ENCODE results near the gene SLAMF1. TPM values are rescaled to one million over a fixed set of nuclear protein-coding genes. Genes with fewer than 3 reads are reported as not detected.
"Not testable (repeated sequence)": the region's sequence is repeated elsewhere in the genome, so short reads cannot be mapped to it uniquely, and the experiment has no call there.

SLAMF1 gene
- total RNA-seq, 1 experiment from 2014 or later: 0.12 TPM

DNA sequence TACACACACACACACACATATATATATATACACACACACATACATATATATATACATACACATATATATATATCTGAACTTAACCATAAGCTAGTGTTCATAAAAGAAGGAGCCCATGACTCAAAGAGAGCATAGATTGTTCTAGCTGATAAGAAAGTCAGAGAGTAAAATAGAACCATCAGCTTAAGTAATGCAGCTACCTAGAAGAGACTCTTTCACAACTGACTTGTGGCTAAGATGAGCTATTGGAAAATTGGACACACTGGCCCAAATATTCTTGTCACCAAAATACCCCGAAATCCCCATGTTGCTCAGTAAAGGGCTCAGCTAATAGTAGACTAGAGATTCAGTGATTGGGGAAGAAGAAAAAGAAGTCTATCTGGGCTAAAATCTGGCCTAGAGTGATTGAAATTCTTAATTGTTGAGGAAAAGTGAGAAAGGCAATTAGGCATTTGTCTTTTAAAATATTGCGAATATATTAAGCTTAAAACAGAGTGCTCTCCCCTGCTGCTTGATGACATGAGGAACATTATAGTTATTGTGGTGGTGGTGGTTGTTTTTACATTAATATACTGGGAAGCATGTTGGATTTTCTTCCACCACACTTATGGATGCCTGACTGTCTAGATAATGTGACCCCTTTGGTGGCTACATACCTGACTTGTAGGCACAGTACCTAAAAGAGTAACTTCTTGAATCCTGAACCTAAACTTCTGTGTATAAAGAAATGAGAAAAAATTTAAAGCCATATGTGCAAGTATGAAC is 6.3 kb downstream of the SLAMF1 start:
- no peak for DNase-seq (ENCODE audit: low read depth)

DNA sequence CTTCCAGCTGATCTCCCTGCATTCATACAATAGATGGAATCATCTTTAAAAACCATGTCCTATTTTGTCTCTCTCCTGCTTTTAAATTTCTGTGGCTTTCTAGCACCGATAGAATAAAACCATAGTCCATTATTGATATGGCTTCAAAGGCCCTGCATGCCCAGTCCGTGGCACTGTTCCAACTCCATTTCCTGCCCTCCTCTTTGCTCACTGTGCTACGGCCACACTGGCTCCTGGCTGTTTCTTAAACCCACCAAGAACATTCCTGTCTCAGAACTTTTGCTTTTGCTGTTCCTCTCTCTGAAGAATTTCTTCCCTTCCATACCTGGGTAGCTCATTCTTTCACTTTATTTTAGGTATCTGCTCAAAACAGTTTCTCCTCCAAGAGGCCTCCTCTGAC is 7.2 kb downstream of the SLAMF1 start:
- no peak for DNase-seq (ENCODE audit: low read depth)

DNA sequence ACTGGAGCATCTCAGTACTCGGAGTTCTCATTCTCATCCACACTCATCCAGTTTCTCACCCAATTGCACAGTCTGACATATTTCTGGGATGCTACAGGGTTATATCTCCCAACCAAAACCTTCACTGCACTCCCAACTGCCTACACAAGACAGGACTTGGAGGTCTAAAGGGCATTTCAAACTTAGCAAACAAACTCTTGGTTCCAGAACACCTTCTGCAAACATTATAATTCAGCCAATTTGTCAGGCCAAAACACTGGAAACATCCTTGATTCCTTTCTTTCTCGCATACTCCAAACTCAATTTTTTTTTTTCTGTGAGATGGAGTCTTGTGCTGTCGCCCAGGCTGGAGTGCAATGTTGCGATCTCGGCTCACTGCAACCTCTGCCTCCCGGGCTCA is 7.9 kb downstream of the SLAMF1 start:
- DNase-seq (ENCODE audit: low read depth): no peak

GRCh38 chr1:160638540-160638857 is 8.3 kb downstream of the SLAMF1 start:
- DNase-seq (ENCODE audit: low read depth): no peak

- DNase-seq (ENCODE audit: low read depth): no peak
Observed at GRCh38 chr1:160637821-160638539, 8.9 kb downstream of the SLAMF1 start.

GRCh38 chr1:160637065-160637464 is 9.8 kb downstream of the SLAMF1 start:
- DNase-seq (ENCODE audit: low read depth): no peak

DNA sequence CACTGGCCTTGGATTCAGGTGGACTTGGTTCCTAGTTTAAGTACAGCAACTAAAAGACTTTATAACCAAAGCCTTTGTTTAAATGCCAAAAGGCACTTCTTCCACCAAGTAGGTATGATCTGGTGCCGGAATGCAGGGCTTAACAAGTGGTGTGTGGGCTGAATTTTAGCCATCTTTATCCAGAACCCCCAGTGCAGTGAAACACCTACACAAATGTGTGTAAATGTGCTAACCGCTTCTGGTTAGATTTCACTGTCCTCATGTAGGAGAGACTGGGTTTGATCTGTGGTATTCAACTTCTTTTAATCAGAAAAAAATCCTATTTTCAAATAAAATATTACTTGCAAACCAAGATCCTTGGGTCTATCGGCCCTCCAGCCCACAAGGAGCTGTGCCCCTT is 10.3 kb downstream of the SLAMF1 start:
- DNase-seq (ENCODE audit: low read depth): no peak

DNA sequence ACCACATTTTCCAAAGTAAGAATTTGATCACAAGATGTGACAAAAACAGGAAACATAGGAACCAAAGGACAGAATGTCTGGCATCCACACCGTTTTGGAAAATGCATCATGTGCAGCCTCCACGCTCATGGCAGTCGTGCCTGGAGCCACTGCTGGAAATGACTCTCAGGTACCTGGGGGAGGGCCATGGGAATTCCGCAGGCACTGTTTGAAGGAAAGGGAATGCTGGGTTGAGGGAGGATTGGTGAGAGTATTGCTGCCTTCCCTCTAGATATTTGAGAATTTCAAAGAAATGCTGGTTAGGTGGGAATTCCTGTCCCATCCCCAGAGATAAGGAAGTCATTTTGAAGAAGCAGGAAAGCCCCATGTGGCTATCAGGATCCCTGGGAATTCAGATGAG is 10.8 kb downstream of the SLAMF1 start:
- DNase-seq (ENCODE audit: low read depth): no peak

GRCh38 chr1:160634543-160635491 is 12.0 kb downstream of the SLAMF1 start:
- DNase-seq (ENCODE audit: low read depth): no peak

- no peak for DNase-seq (ENCODE audit: low read depth)
Observed at GRCh38 chr1:160633330-160633903, 13.4 kb downstream of the SLAMF1 start.

DNA sequence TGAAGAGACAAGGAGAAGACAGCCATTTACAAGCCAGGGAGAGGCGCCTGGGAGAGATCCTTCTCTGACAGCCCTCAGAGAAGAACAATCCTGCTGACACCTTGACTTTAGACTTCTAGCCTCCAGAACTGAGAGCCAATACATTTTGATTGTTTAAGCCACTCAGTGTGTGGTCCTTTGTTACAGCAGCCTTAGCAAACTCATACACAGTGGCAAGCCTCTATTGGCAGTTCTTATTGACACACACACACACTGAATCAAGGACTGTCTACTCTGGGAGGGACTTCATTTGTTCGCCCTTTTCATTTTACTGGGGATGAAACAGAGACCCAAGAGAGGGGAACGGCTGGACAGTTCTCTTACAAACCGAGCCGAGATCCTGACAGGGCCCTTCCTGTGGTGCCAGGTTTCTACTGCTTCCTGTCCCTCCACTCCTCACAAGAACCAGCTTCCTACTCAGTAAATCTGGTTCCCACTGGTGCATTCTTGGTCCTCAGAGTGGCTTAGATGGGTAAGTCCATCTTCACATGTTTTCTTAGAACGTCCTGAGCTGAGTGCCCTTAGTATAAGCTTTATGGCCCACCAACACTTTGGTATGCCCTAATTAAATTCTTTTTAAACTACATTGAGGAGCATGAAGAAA is 14.7 kb downstream of the SLAMF1 start:
- DNase-seq (ENCODE audit: low read depth): no peak

DNA sequence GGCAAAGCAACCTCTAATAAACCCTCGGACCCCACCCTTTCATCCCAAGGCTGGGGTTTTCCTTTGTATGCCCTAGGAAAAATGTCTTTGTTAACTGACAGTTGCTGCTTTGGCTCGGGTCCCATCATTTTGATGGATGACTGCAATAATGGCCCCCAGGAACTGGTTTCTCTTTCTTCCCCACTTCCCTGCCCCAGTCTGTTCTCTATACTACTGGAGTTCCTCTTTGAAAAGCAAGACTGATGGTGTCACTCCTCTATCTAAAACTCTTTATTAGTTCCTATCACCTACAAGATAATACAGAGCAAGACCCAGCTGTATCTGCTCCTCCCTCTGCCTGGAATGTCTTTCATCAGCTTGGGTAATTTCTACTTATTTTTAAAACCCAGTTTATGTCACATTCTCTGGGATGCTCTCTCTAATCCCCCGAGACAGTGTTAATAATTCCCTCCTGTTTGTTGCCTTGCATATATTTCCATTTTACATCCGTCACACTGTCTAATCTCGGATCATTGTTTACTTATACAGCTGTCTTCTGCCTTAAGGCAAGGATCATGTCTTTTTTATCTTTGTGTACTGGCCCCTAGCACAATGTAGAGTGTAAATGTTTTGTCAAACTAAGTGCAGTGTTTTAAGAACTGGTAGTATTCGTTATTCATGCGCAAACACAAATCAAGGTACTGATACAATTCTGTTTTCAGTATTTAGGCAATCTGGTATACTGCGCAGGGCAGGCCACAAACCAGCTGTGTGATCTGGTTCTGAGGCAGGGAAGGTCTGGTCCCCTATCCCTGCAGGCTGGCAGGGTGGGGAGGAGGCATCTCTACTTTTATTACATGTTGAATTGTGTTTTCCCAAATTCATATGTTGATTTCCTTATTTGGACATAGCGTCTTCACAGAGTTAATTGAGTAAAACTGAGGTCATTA is 16.1 kb downstream of the SLAMF1 start:
- no peak for DNase-seq (ENCODE audit: low read depth)

DNA sequence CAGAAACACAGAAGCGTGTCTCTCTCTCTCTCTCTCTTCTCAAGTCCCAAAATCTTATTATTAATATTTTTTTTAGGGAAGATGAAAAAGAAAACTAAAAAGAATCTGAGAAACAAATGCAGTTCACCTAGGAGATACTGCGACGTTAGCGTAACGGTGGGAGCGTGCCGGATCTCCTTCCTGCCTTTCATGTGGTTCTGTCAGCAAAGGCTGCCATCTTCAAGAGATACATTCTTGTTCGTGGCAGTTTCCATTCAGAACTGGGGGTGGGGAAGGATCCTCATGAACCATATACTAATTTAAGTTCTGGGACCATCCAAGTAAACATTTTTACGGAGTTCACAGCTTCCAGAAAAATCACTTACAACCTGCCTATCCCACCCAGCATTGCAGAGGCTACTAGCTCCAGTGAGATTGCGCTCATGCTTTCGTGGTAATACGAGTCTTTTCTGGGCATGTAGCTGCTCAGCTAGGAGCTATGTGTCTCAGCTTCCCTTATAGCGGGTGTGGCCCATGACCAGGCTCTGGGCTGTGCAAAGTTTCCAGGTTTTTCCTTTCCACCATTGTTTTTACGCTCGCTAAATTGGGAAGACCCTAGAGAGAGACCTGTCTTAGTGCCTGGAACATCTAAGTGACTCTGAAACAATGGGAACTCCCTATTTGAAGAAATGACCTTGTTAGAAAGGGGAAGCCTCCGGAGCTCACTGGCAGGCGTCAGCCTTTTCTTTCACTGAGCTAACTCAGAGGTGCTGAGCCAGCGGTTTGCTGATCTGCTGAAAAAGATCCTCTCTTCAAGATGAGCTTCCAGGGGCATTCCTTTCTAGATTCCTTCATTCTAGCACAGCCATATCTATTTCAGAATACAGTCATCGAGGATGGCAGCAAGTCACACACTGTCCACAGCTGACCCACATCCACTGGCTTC is 17.3 kb downstream of the SLAMF1 start:
- DNase-seq (ENCODE audit: low read depth): no peak

DNA sequence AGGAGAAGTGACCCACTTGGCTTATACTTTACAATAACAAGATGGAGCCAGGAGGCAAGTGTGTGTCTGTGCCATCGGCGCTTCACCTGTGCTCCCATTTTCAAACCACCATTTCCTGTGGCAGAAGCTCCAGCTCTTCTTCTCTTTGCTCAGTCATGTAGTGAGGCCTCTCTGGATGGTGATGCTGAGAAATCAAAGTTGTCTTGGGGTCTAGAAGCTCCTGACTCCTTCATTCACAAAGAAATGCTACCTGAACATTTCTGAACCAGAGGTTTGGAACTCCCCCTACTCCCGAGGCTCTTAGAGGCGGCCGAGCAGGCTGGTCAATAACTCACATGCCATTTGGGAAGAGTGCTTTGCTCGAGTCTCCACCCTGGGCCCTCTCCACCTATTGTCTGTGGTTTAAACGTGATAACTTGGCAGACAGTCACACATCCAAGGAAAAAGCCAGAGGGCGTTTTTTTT is 18.0 kb downstream of the SLAMF1 start:
- DNase-seq (ENCODE audit: low read depth): no peak

- not testable (repeated sequence) for DNase-seq (ENCODE audit: low read depth)
Observed at GRCh38 chr1:160627677-160628289, 19.1 kb downstream of the SLAMF1 start.

DNA sequence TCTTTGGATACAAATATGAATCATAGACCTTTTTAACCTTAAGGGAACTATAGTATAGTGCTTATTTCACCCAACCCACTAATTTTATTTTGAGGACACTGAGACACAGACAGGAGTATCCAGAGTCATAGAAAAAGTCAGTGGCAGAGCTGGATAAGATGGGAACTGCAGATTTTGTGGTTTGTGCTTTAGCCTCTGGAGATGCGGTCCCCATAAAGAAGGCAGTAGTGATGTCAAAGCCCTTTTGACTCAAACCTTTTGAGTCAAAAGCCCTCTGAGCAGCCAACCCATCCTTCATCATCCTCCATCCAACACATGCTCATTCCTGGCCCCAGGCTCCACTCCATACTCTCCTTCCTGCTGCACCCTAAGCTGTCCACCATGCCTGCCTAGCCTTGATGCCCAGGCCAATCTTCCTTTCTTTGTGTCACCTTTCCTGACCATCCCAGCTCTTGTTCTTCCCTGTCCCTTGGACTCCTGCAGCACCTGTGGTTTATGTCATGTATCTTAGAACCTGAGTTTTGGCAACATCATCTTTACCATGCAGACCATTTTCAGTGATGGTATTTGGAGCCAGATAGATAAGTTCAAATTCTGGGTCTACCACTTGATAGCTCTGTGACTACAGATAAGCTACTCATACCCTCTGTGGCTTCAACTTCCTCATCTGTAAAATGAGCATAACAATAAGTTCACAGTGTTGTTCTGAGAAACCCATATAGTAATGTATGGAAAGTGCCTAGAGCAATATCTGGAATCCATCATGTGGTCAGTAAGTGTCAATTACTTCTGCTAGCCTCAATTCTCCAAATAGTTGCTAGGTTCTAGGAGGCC is 20.1 kb downstream of the SLAMF1 start:
- no peak for DNase-seq (ENCODE audit: low read depth)

- DNase-seq (ENCODE audit: low read depth): no peak
Observed at GRCh38 chr1:160625725-160626498, 20.9 kb downstream of the SLAMF1 start.

All from RPMI7951 (cell line).